Measurements from ENCODE around the gene PHYH.
"Not testable (repeated sequence)": the region's sequence is repeated elsewhere in the genome, so short reads cannot be mapped to it uniquely, and the experiment has no call there.

Gene PHYH

DNA sequence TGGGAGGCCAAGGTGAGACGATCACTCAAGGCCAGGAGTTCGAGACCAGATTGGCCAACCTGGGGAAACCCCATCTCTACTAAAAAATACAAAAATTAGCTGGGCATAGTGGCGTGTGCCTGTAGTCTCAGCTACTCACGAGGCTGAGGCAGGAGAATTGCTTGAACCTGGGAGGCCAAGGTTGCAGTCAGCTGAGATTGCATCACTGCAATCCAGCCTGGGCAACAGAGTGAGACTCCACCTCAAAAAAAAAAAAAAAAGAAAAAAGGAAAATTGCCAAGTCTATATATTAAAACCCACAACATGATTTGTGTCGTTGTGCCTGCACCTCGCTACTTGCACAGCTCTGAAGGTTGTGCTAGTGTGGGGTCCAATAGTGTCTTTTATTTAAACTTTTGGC, 17.5 kb downstream of the PHYH start:
- not testable (repeated sequence) for H3K27ac ChIP-seq

DNA sequence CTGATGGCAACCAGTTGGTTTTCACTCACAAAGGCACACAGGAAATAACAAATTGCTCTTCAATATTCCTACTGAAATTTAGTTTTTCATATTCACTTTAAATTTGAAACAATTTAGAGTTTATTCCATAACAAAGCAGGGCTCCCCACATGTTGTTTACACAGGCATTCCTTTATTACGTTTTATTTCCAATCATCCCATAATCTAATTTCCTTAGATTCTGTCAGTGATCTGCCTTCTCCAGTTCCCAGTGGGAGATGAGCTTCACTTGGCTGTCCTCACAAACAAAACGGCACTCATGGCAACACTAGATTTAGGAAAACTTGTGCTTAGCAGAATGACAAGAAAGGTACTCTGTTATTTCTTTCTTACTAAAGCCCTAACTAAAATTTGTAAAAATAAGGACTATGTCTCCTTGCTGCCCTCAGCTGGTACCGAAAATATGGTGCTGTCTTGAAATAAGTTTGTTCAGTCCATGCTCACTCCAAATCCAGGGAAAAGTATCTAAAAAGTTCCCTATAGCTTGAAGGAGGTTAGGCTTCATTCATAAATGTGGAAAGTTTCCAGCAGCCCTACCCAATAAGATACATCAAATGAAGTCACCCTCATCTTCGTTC, 23.0 kb downstream of the PHYH start:
- Histone ChIP-seq H3K27ac (no peak overlapping the region), H3K4me3 (no peak overlapping the region)

More for the DNA sequence above, 17.5 kb downstream of the PHYH start:
- H3K4me3 ChIP-seq: not testable (repeated sequence)

DNA sequence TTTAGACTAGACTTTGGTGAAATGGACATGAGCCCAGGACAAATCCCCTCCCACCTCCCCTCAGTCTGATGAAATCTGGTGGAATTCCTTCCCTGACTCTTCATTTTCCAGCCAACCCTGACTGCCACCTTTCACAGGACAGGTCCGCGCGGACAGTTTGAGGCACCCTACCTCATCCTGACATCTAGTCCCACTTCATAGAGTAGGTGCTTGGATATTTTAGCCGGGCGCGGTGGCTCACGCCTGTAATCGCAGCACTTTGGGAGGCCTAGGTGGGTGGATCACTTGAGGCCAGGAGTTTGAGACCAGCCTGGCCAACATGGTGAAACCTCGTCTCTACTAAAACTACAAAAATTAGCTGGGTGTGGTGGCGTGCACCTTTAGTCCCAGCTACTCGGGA, 23.7 kb downstream of the PHYH start:
- H3K27ac ChIP-seq, H3K4me3 ChIP-seq: not testable (repeated sequence)

DNA sequence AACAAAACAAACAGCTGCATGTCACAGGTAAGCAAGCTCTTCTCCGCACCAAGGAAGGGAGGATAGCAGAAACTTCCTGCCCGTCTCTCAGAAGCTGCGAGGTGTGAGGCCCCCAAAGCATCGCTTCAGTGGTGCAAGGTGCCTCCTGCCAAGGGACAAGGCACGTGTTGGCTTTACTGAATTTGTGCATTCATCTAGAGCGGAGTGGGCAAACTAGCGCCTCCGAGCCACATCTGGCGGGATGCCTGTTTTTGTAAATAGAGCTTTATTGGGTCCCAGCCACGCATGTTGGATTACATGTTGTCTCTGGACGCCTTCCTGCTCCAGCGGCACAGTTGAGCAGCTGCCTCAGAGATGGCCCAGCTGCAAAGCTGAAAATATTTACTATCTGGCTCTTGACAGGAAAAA, 27.7 kb downstream of the PHYH start:
- peak overlapping the region in 2 of 21 experiments; percentile 18 to 23 for H3K27ac ChIP-seq
- H3K4me3 ChIP-seq: peak overlapping the region in 2 of 7 experiments; percentile 11 to 15

DNA sequence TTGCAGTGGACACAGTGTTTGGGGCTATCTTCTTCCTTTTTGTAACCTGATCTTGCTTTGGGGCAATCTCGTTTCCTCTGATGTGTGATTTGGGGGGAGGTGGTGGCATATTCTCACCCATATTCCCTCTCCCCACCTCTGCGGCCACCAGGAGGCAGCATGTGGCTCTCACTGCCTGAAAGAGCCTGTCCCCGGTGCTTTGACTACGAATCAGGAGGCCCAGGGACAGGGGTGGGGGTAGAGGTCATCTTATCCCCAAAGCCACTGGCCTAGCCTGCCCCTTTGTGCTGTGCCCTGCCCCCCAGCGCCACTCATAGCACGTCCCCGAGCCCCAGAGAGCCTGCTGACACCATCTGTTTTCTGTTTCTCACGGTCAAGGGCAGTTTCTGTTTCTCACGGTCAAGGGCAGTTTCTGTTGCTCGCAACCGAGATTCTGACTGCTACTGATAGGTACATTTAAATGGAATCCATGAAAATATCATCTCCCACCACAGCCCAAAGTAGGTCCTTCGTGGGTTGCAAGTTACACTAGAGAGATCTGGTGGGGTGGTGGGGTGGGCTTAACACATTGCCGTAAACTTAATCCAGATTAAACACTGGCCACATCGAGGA, 28.2 kb downstream of the PHYH start:
- Histone ChIP-seq H3K27ac (peak overlapping the region in 2 of 21 experiments; percentile 18 to 23), H3K4me3 (peak overlapping the region in 2 of 7 experiments; percentile 11 to 15)

DNA sequence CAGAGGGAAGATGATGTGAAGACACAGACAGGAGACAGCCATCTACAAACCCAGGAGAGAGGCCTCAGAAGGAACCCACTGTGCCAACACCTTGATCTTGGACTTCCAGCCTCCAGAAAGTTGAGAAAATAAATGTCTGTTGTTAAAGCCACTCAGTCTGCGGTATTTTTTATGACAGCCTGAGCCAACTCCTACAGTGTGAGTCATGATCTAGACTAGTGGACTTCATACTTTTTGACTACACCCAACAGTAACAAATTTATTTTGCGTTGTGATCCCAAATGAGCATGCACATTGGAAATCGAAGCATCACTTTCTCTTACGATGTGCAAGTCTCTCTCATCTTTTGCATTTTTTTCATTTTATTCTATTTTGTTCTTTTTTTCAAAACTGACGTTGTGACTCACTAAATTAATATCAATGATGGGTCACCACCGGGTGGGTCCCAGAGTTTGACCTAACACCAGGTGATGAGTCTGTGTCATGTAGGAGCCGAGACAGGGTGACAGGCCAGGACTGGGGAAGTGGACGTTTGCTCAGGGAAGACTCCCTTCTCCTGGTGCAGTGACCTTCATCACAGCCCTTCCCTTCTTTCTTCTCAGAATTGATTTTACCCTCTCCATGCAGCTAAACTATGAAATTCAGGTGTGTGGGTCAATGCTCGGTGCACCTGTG, 28.9 kb downstream of the PHYH start:
- H3K27ac ChIP-seq: peak overlapping the region in 1 of 21 experiments; percentile 18

DNA sequence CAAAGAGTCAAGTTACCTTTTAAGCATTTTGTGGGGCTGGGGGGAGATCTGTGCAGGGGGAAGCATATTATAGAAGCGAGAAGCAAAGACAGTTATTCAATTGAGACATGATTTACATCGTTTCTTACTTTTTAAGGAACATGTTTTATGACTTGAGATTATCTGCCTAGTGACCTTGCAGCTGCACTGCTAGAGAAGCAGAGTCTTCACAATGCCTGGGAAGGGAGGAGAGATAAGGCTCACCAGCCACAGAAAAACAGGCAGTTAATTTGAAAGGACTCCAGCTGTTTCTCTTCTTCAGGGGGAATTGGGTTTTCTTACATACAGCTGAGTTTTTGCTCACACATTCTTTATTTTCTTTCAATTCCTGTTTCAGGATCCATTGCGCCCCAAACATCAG, 31.0 kb downstream of the PHYH start:
- H3K4me3 ChIP-seq: no peak overlapping the region
- H3K27ac ChIP-seq: no peak overlapping the region

More for the DNA sequence above, 28.9 kb downstream of the PHYH start:
- no peak overlapping the region for H3K4me3 ChIP-seq

DNA sequence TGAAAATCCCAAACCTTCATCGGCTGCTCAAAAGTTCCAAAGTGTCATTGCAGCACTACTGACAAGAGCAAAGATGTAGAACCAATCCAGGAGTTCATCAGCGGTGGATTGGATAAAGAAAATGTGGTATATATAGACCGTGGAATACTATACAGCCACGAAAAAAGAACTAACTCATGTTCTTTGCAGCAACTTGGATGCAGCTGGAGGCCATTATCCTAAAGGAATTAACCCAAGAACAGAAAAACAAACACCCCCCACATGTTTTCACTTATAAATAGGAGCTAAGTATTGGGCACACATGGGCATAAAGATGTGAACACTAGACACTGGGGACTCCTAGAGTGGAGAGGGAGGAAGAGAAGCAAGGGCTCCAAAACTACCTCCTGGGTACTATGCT, 31.6 kb downstream of the PHYH start:
- Histone ChIP-seq H3K27ac (no peak overlapping the region), H3K4me3 (no peak overlapping the region)

DNA sequence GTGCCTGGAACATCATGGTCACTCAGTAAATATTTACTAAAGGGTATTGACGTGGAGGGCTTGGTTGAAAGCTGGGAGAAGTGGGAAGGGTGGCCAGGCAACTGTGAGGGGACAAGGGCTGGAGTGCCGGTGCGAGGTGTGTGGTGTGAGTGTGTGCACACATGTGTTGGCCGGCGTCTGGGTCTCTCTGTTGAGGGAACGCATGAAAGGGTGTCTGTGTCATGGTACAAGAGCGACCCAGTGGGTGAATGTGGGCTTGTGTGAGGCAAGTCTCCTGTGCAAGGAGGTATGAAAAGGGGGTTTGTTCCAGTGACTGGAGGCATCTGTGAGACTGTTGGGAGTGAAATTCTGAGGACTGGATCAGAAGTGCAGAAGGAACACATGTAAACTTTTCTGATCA, 36.3 kb downstream of the PHYH start:
- Histone ChIP-seq H3K27ac (no peak overlapping the region), H3K4me3 (no peak overlapping the region)

DNA sequence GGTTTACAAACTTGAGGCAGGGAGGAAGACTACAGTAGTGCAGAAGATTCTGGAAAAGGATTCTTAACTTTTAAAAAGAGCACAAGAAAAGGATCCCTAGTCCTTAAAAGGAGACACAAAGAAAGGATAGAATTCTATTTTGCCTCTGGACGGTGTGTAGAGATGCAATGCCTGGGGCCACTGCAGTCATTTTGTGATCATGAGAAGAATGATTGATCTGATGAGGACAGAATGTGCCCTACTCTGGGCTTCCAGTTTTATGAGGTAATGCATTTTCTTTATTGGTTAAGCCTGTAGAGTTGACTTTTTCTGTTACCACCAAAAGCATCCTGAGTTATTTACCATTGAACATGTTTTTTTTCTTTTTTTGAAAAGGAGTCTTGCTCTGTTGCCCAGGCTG, 37.4 kb downstream of the PHYH start:
- H3K4me3 ChIP-seq: no peak overlapping the region
- H3K27ac ChIP-seq: no peak overlapping the region

DNA sequence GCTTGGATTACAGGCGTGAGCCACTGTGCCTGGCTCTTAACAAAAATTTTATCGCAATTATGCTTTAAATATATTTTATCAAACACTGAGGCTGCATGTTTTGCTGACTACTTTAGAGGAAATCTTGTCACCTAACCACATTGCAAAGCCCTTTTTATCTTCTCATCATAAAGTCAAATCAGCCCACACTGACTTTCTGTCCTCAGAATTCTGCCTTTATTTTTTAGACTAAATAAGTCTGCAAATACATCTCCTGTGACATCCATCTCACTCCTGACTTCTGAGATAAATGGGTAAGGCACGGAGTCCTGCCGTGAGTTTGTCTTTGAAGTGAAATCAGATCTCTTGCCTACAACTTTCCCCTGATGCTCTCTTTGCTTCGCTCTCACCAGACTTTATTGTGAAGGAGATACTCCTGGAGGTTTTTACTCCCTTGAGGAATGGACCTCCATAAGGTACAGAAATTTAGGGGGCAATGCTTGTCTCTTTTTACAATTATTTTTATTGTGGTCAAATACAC, 42.2 kb downstream of the PHYH start:
- no peak overlapping the region for H3K27ac ChIP-seq
- H3K4me3 ChIP-seq: no peak overlapping the region

DNA sequence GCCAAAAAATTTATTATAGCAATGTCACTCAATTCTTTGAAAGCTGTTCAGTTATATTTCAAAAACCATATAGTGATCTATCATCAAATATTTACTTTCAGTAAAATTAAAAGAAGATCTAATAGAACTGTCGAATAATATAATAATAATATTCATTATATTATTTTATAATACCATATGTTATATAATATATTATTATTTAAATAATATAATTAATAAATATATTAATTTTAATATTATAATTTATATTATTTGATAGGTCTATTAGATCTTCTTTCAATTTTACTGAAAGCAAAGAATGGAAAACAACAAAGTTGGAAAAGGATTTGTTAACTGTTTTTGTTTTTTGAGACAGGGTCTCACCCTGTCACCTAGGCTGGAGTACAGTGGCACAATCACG, 43.2 kb downstream of the PHYH start:
- Histone ChIP-seq H3K27ac (no peak overlapping the region), H3K4me3 (no peak overlapping the region)

DNA sequence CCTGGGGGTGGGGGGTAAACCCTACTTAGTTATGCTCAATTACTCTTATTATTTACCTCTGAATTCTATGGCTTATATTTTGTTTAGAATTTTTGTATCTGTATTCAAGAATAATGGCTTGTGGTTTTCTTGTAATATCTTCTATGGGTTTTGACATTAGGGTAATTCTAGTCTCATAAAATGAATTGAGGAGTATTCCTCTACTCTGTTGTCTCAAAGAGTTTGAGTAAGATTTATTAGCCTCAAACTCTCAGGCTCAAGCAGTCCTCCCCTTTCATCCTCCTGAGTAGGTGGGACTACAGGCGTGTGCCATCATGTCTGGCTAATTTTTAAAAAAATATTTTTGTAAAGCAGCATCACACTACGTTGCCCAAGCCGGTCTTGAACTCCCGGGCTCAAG, 46.1 kb downstream of the PHYH start:
- Histone ChIP-seq H3K4me3 (no peak overlapping the region), H3K27ac (no peak overlapping the region)

DNA sequence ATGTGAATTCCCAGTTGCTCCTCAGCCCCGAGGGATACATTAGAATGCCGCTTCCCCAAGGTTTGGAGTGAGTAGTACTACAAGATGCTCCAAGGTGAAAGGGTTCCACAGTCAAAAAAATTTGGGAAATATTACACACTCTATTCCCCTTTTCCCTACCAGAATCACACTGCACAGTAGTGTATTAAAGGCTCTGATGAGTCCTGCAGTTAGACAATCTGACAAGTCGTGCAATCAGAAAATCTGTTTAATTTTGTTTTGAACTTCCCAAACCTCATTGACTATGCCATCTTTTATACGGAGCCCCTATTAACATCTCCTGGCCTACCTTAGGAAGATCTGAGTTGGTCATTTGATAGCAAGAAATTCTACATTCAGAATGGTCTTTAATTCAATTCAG, 52.1 kb downstream of the PHYH start:
- no peak overlapping the region for H3K27ac ChIP-seq

DNA sequence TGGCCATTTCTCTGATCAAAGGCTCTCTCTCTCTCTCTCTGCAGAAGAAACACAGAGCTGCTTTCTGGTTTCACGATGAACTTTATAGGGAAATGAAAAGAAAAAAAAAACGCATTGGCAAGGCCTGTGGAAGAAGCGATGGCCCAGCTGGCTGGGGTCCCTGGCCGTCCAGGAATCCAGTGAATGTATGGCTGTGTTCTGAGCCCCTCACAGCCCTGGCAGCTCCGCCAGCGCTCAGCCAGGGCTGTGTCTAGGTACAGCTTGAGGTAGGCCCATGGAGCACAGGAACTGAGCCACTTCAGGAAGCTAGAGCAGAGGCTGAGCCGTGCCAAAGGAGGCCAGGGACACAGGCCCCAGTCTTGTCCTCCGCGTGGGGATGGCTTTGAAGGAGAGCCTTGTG, 52.6 kb downstream of the PHYH start:
- Histone ChIP-seq H3K4me3 (no peak overlapping the region), H3K27ac (no peak overlapping the region)

More for the DNA sequence above, 52.1 kb downstream of the PHYH start:
- no peak overlapping the region for H3K4me3 ChIP-seq

DNA sequence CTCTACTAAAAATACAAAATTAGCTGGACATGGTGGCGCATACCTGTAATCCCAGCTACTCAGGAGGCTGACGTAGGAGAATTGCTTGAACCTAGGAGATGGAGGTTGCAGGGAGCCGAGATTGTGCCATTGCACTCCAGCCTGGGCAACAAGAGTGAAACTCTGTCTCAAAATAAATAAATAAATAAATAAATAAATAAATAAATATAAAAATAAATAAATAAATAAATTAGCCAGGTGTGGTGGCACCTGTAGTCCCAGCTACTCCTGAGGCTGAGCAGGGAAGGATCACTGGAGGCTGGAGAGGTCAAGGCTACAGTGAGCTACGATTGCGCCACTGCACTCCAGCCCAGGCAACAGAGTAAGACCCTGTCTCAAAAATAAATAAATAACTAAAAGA, 57.6 kb downstream of the PHYH start:
- not testable (repeated sequence) for H3K4me3 ChIP-seq, H3K27ac ChIP-seq

DNA sequence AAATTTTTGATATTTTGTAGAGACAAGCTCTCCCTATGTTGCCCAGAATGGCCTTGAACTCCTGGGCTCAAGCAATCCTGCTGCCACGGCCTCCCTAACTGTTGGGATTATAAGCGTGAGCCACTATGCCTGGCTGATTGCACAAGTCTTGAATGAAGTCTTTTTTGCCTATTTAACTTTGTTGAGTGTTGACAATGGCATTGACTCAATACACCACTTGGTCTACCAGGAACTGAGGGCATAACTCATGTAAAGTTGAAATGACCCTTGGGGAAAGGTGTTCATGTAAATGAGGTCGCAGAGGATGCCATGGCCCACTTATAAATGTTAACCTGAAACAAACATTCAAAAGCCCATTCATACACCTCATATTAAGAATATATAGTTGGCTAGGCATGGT, 58.3 kb downstream of the PHYH start:
- Histone ChIP-seq H3K4me3 (no peak overlapping the region), H3K27ac (no peak overlapping the region)

DNA sequence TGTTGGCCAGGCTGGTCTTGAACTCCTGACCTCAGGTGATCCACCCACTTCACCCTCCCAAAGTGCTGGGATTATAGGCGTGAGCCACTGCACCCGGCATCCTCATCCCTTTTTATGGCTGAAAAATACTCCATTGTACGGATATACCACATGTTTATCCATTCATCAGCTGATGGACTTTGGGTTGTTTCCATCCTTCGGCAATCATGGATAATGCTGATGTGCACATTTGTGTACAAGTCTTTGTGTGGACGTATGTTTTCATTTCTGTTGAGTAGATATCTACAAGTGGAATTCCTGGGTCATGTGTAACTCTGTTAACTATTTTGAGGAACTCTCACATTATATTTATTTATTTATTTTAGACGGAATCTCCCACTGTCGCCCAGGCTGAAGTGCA, 59.9 kb downstream of the PHYH start:
- no peak overlapping the region for H3K4me3 ChIP-seq
- H3K27ac ChIP-seq: no peak overlapping the region

DNA sequence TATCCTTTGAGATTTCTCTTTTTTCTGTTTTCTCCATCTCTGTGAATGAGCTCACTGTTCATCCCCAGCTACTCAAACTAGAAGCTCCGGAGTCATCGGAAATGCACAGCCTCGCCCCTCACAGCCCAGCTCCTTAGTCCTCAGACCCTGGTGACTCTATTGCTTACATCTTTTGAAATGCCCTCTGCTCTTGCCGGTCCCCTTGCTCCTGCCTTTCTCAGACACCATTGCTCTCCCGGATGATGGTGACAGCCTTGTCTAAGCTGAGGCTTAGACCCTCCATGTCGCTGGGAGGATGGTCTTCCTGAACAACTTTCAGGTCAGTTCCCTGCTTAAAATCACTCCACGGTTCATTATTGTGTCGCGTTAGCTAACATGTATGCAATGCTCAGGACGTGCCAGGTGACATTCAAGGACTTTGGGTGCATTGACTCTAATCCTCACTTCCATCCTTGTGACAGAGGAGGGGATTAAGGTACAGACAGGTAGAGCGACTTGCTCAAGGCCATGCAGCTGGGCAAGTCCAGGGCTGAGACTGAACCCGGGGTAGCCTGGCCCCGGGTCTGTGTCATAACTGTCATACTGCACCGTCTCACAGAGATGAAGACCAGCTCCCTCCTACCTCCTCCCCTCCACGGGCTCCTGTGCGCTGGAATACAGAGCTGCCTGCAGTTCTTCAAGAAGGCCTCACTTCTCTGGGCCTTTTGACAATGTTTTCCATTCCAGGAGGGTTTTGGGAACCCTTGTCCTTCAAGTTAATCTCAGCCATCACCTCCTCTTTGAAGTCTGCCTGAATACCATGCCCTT, 61.4 kb downstream of the PHYH start:
- Histone ChIP-seq H3K27ac (no peak overlapping the region), H3K4me3 (no peak overlapping the region)

DNA sequence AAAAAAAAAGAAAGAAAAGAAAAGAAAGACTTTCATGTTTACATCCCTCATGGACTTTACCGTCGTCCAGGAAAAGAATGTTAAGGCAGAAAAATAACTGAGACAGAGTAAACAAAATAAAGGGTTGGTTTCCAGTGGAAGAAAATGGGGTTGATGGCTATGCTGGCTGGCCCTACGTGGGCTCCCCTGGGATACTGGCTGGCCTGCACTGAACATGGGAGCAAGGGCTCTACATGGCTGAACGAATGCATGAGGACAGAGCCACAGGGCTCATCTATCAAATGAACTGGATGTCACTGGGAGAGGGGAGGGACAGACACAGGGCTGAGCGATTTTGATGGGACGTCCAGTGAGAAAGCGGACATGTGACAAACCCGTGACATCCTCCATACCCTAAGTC, 63.2 kb downstream of the PHYH start:
- no peak overlapping the region for H3K27ac ChIP-seq
- no peak overlapping the region for H3K4me3 ChIP-seq

Measured in skin epidermis (tissue), 12 donors.